GM23338 (cell line): ENCODE data around the gene EMCN. TPM values are rescaled to one million over a fixed set of nuclear protein-coding genes. Genes with fewer than 3 reads are reported as not detected.
A peak's percentile ranks its signal among the peaks of the same experiment; 100 is the strongest.

Source experiments
- ATAC-seq: fragments of 200-7000 bp; cut with Tn5 transposase; 3 replicates; pipeline ENCODE4 v1.9.1; 2020
- DNase-seq: peaks from one replicate; pipeline ENCODE4 v3.0.0-alpha.2; 2015; ENCODE audit warnings: low spot score
- H2AFZ ChIP-seq: fragments of 200-600 bp; sonication (generic); 2 replicates; pipeline ENCODE4 v1.8.0; 2016; ENCODE audit warnings: antibody characterized with exemption, mild to moderate bottlenecking, moderate library complexity
- H3F3A ChIP-seq: fragments of 200-600 bp; sonication (generic); replicated peaks from 2 replicates; pipeline ENCODE4 v1.8.0; 2017; ENCODE audit warnings: antibody characterized with exemption, mixed run types, low read depth
- H3K27ac ChIP-seq: fragments of 200-600 bp; sonication (generic); 2 replicates; pipeline ENCODE4 v1.6.1; 2016; ENCODE audit warnings: low read depth
- H3K27me3 ChIP-seq: fragments of 200-600 bp; sonication (generic); 2 replicates; pipeline ENCODE4 v1.8.0; 2016; ENCODE audit warnings: mild to moderate bottlenecking, mixed run types, moderate library complexity; ENCODE audit not compliant: insufficient read depth
- H3K36me3 ChIP-seq: fragments of 200-600 bp; sonication (generic); 2 replicates; pipeline ENCODE4 v1.8.0; 2016; ENCODE audit warnings: mild to moderate bottlenecking; ENCODE audit not compliant: insufficient read depth
- H3K4me1 ChIP-seq: fragments of 200-600 bp; sonication (generic); 2 replicates; pipeline ENCODE4 v1.8.0; 2016; ENCODE audit warnings: mild to moderate bottlenecking, moderate library complexity; ENCODE audit not compliant: insufficient read depth
- H3K4me2 ChIP-seq: fragments of 200-600 bp; sonication (generic); 2 replicates; pipeline ENCODE4 v1.7.1; 2017; ENCODE audit warnings: mixed run types
- H3K4me3 ChIP-seq: fragments of 200-600 bp; sonication (generic); 2 replicates; pipeline ENCODE4 v1.6.1; 2016; ENCODE audit warnings: mixed run types
- H3K79me2 ChIP-seq: fragments of 200-600 bp; sonication (generic); replicated peaks from 2 replicates; pipeline ENCODE4 v1.8.0; 2017; ENCODE audit warnings: mild to moderate bottlenecking; ENCODE audit not compliant: insufficient read depth
- H3K9me2 ChIP-seq: fragments of 200-600 bp; sonication (generic); 2 replicates; pipeline ENCODE4 v1.8.0; 2017; ENCODE audit not compliant: insufficient read depth
- H4K20me1 ChIP-seq: fragments of 200-600 bp; sonication (generic); replicated peaks from 2 replicates; pipeline ENCODE4 v1.8.0; 2017; ENCODE audit warnings: mild to moderate bottlenecking; ENCODE audit not compliant: insufficient read depth
- H3K27ac Mint-ChIP-seq: 2 replicates; pipeline ENCODE4 v1.8.0; 2020; ENCODE audit warnings: inconsistent platforms, mild to moderate bottlenecking, moderate library complexity, mixed read lengths
- H3K27me3 Mint-ChIP-seq: 3 replicates; pipeline ENCODE4 v1.8.0; 2022; ENCODE audit warnings: low read depth, mild to moderate bottlenecking, moderate library complexity, mixed read lengths, inconsistent platforms; ENCODE audit not compliant: insufficient read depth, poor library complexity
- H3K36me3 Mint-ChIP-seq: 3 replicates; pipeline ENCODE4 v1.8.0; 2021; ENCODE audit warnings: low read depth, mild to moderate bottlenecking, inconsistent platforms, moderate library complexity, mixed read lengths
- H3K4me1 Mint-ChIP-seq: 3 replicates; pipeline ENCODE4 v1.8.0; 2020; ENCODE audit warnings: mild to moderate bottlenecking, inconsistent platforms, mixed read lengths
- H3K4me3 Mint-ChIP-seq: 3 replicates; pipeline ENCODE4 v1.8.0; 2021; ENCODE audit warnings: moderate library complexity, mild to moderate bottlenecking, inconsistent platforms, mixed read lengths
- H3K9me3 Mint-ChIP-seq: 3 replicates; pipeline ENCODE4 v1.8.0; 2020; ENCODE audit warnings: moderate library complexity, mild to moderate bottlenecking, inconsistent platforms, mixed read lengths
- CREB1 ChIP-seq: fragments of 250-450 bp; sonication (Bioruptor Pico); IDR thresholded peaks from 2 replicates; pipeline ENCODE4 v1.5.0; 2020; ENCODE audit warnings: low read depth, mild to moderate bottlenecking, moderate library complexity
- EZH2 ChIP-seq: fragments of 200-600 bp; sonication (generic); IDR thresholded peaks from one replicate; pipeline ENCODE4 v1.8.0; 2017; ENCODE audit warnings: antibody characterized with exemption, mild to moderate bottlenecking, low read depth; ENCODE audit not compliant: unreplicated experiment
- JUNB ChIP-seq: IDR thresholded peaks from one replicate; pipeline ENCODE4 v1.6.1; 2016; ENCODE audit warnings: antibody characterized with exemption; ENCODE audit not compliant: unreplicated experiment
- POLR2AphosphoS5 ChIP-seq: IDR thresholded peaks from 2 replicates; pipeline ENCODE4 v1.6.1; 2016; ENCODE audit warnings: antibody characterized with exemption, low read depth
- ZNF331 ChIP-seq: fragments of 250-450 bp; sonication (Bioruptor Pico); IDR thresholded peaks from 2 replicates; pipeline ENCODE4 v1.5.0; 2020; ENCODE audit warnings: low read depth, mild to moderate bottlenecking, moderate library complexity
- polyA plus RNA-seq: library from polyadenylated mRNA; unstranded; fragments of >200 nt; fragmentation: Nextera tagmentation; extraction: Ambion mirVana; gene quantifications from 2 replicates; pipeline ENCODE4 v1.2.1, GENCODE V29; 2016
- total RNA-seq: library from RNA; depleted of rRNA; stranded (reverse); fragments of >200 nt; shearing (Covaris generic); gene quantifications from 2 replicates; pipeline ENCODE4 v1.2.3, GENCODE V29; 2014
- TF ChIP-seq, protein P1 (sequence below), 2 experiments: fragments of 200-600 bp in 1 of 2; sonication (generic) in 1 of 2; conservative IDR thresholded peaks; 2 replicates each; pipeline versions ENCODE4 v1.5.1 to v1.6.1; 2016 to 2017; ENCODE audit warnings: antibody characterized with exemption in 2 of 2, low read depth in 2 of 2, mild to moderate bottlenecking in 2 of 2, moderate library complexity in 1 of 2
- TF ChIP-seq, protein P2 (sequence below): IDR thresholded peaks from 2 replicates; pipeline ENCODE4 v1.6.1; 2016; ENCODE audit warnings: antibody characterized with exemption
- TF ChIP-seq, protein P3 (sequence below): fragments of 250-450 bp; sonication (Bioruptor Pico); IDR thresholded peaks from 2 replicates; pipeline ENCODE4 v1.5.0; 2020; ENCODE audit warnings: mild to moderate bottlenecking, moderate library complexity

Gene EMCN
- total and polyA plus RNA-seq, 2 experiments from 2014 or later: not detected

GRCh38 chr4:100547541-100548199 is 29.8 kb upstream of the EMCN start:
- Mint-ChIP-seq H3K36me3 (no peaks in the 10 kb centered on the region), H3K4me1 (peaks cover 16% of the 10 kb centered on the region), H3K27me3 (no peaks in the 10 kb centered on the region), H3K9me3 (no peaks in the 10 kb centered on the region), H3K27ac (no peak overlapping the region), H3K4me3 (no peak overlapping the region)
- H3F3A ChIP-seq: no peaks in the 10 kb centered on the region
- H2AFZ ChIP-seq: 0 out of 2 replicates have a peak overlapping the region, but pooled peaks have one; percentile 15
- H3K4me3 ChIP-seq: no peak overlapping the region
- no peak overlapping the region for H3K27ac ChIP-seq
- no peaks in the 10 kb centered on the region for H3K9me2 ChIP-seq
- 0 out of 2 replicates have a peak overlapping the region, but pooled peaks have one; percentile 4 for H3K4me2 ChIP-seq
- H4K20me1 ChIP-seq: no peaks in the 10 kb centered on the region
- no peaks in the 10 kb centered on the region for H3K27me3 ChIP-seq
- H3K79me2 ChIP-seq: no peaks in the 10 kb centered on the region
- TF ChIP-seq ZNF331 (CRISPR knock-in tag): no peak
- TF ChIP-seq, protein P1, sequence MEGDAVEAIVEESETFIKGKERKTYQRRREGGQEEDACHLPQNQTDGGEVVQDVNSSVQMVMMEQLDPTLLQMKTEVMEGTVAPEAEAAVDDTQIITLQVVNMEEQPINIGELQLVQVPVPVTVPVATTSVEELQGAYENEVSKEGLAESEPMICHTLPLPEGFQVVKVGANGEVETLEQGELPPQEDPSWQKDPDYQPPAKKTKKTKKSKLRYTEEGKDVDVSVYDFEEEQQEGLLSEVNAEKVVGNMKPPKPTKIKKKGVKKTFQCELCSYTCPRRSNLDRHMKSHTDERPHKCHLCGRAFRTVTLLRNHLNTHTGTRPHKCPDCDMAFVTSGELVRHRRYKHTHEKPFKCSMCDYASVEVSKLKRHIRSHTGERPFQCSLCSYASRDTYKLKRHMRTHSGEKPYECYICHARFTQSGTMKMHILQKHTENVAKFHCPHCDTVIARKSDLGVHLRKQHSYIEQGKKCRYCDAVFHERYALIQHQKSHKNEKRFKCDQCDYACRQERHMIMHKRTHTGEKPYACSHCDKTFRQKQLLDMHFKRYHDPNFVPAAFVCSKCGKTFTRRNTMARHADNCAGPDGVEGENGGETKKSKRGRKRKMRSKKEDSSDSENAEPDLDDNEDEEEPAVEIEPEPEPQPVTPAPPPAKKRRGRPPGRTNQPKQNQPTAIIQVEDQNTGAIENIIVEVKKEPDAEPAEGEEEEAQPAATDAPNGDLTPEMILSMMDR (conservative IDR thresholded peaks at IDR 0.05; ENCODE audit: low read depth in 2 of 2): peak; percentile 33 to 48
- DNase-seq (peak; percentile 82), ATAC-seq (peak; percentile 94)
- H3K4me1 ChIP-seq: peaks cover 12% of the 10 kb centered on the region
- H3K36me3 ChIP-seq: no peaks in the 10 kb centered on the region

GRCh38 chr4:100545427-100545826 is 27.6 kb upstream of the EMCN start:
- H3K36me3 Mint-ChIP-seq: no peaks in the 10 kb centered on the region
- peaks cover 16% of the 10 kb centered on the region for H3K4me1 Mint-ChIP-seq
- H3K27ac Mint-ChIP-seq: no peak overlapping the region
- H3K36me3 ChIP-seq: no peaks in the 10 kb centered on the region
- no peaks in the 10 kb centered on the region for H3K27me3 Mint-ChIP-seq
- no peak overlapping the region for H3K4me3 ChIP-seq
- ATAC-seq: no peak
- H3K4me2 ChIP-seq: no peak overlapping the region
- no peaks in the 10 kb centered on the region for H4K20me1 ChIP-seq
- H3K9me2 ChIP-seq: no peaks in the 10 kb centered on the region
- no peaks in the 10 kb centered on the region for H3K9me3 Mint-ChIP-seq
- H3K27me3 ChIP-seq: no peaks in the 10 kb centered on the region
- no peaks in the 10 kb centered on the region for H3K79me2 ChIP-seq
- no peak overlapping the region for H3K27ac ChIP-seq
- H3K4me1 ChIP-seq: peaks cover 12% of the 10 kb centered on the region
- no peak overlapping the region for H2AFZ ChIP-seq
- no peak overlapping the region for H3K4me3 Mint-ChIP-seq
- DNase-seq: no peak
- no peaks in the 10 kb centered on the region for H3F3A ChIP-seq
- no peak for TF ChIP-seq EZH2
- TF ChIP-seq POLR2AphosphoS5: no peak
- no peak for TF ChIP-seq JUNB
- TF ChIP-seq, protein P2, sequence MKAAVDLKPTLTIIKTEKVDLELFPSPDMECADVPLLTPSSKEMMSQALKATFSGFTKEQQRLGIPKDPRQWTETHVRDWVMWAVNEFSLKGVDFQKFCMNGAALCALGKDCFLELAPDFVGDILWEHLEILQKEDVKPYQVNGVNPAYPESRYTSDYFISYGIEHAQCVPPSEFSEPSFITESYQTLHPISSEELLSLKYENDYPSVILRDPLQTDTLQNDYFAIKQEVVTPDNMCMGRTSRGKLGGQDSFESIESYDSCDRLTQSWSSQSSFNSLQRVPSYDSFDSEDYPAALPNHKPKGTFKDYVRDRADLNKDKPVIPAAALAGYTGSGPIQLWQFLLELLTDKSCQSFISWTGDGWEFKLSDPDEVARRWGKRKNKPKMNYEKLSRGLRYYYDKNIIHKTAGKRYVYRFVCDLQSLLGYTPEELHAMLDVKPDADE: no peak
- TF ChIP-seq, protein P3, sequence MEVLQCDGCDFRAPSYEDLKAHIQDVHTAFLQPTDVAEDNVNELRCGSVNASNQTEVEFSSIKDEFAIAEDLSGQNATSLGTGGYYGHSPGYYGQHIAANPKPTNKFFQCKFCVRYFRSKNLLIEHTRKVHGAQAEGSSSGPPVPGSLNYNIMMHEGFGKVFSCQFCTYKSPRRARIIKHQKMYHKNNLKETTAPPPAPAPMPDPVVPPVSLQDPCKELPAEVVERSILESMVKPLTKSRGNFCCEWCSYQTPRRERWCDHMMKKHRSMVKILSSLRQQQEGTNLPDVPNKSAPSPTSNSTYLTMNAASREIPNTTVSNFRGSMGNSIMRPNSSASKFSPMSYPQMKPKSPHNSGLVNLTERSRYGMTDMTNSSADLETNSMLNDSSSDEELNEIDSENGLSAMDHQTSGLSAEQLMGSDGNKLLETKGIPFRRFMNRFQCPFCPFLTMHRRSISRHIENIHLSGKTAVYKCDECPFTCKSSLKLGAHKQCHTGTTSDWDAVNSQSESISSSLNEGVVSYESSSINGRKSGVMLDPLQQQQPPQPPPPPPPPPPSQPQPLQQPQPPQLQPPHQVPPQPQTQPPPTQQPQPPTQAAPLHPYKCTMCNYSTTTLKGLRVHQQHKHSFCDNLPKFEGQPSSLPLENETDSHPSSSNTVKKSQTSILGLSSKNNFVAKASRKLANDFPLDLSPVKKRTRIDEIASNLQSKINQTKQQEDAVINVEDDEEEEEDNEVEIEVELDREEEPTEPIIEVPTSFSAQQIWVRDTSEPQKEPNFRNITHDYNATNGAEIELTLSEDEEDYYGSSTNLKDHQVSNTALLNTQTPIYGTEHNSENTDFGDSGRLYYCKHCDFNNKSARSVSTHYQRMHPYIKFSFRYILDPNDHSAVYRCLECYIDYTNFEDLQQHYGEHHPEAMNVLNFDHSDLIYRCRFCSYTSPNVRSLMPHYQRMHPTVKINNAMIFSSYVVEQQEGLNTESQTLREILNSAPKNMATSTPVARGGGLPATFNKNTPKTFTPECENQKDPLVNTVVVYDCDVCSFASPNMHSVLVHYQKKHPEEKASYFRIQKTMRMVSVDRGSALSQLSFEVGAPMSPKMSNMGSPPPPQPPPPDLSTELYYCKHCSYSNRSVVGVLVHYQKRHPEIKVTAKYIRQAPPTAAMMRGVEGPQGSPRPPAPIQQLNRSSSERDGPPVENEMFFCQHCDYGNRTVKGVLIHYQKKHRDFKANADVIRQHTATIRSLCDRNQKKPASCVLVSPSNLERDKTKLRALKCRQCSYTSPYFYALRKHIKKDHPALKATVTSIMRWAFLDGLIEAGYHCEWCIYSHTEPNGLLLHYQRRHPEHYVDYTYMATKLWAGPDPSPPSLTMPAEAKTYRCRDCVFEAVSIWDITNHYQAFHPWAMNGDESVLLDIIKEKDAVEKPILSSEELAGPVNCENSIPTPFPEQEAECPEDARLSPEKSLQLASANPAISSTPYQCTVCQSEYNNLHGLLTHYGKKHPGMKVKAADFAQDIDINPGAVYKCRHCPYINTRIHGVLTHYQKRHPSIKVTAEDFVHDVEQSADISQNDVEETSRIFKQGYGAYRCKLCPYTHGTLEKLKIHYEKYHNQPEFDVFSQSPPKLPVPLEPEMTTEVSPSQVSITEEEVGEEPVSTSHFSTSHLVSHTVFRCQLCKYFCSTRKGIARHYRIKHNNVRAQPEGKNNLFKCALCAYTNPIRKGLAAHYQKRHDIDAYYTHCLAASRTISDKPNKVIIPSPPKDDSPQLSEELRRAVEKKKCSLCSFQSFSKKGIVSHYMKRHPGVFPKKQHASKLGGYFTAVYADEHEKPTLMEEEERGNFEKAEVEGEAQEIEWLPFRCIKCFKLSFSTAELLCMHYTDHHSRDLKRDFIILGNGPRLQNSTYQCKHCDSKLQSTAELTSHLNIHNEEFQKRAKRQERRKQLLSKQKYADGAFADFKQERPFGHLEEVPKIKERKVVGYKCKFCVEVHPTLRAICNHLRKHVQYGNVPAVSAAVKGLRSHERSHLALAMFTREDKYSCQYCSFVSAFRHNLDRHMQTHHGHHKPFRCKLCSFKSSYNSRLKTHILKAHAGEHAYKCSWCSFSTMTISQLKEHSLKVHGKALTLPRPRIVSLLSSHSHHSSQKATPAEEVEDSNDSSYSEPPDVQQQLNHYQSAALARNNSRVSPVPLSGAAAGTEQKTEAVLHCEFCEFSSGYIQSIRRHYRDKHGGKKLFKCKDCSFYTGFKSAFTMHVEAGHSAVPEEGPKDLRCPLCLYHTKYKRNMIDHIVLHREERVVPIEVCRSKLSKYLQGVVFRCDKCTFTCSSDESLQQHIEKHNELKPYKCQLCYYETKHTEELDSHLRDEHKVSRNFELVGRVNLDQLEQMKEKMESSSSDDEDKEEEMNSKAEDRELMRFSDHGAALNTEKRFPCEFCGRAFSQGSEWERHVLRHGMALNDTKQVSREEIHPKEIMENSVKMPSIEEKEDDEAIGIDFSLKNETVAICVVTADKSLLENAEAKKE (CRISPR knock-in tag): no peak
- TF ChIP-seq, protein P1 (conservative IDR thresholded peaks at IDR 0.05; ENCODE audit: low read depth in 2 of 2): no peak
- TF ChIP-seq CREB1 (CRISPR knock-in tag): no peak
